HL-60 (cell line): Measurements from ENCODE around the gene KCNA3.
A peak's percentile ranks its signal among the peaks of the same experiment; 100 is the strongest.

Experiments
- DNase-seq, 2 experiments: peaks; one replicate each; pipeline ENCODE4 v3.0.0-alpha.2; 2010 to 2020; ENCODE audit warnings: low read depth in 1 of 2, low spot score in 1 of 2
- H3K27ac ChIP-seq: fragments of 250-450 bp; sonication (Bioruptor Pico); replicated peaks from 2 replicates; pipeline ENCODE4 v1.5.1; 2020; ENCODE audit warnings: mild to moderate bottlenecking, moderate library complexity
- H3K27me3 ChIP-seq: fragments of 250-450 bp; sonication (Bioruptor Pico); 2 replicates; pipeline ENCODE4 v1.5.1; 2021; ENCODE audit warnings: mild to moderate bottlenecking, moderate library complexity; ENCODE audit not compliant: insufficient read depth, poor library complexity, severe bottlenecking
- H3K4me3 ChIP-seq: replicated peaks from 2 replicates; pipeline ENCODE4 v1.5.1; 2011; ENCODE audit warnings: mild to moderate bottlenecking, control low read depth, low read length; ENCODE audit not compliant: insufficient read depth
- GABPA ChIP-seq: IDR thresholded peaks from 2 replicates; pipeline ENCODE4 v1.6.1; 2012; ENCODE audit warnings: low read depth
- POLR2AphosphoS5 ChIP-seq: IDR thresholded peaks from 2 replicates; pipeline ENCODE4 v1.6.1; 2012; ENCODE audit warnings: low read depth
- SPI1 ChIP-seq: IDR thresholded peaks from 2 replicates; pipeline ENCODE4 v1.6.1; 2012; ENCODE audit warnings: low read depth, mild to moderate bottlenecking, borderline replicate concordance
- TF ChIP-seq, protein P1 (sequence below): IDR thresholded peaks from one replicate; pipeline ENCODE4 v1.5.1; 2011; ENCODE audit warnings: low read length, control low read depth, inconsistent platforms; ENCODE audit not compliant: insufficient read depth
- TF ChIP-seq, protein P2 (sequence below): IDR thresholded peaks from 2 replicates; pipeline ENCODE4 v1.6.1; 2012; ENCODE audit warnings: low read depth; ENCODE audit not compliant: insufficient replicate concordance

KCNA3 gene

DNA sequence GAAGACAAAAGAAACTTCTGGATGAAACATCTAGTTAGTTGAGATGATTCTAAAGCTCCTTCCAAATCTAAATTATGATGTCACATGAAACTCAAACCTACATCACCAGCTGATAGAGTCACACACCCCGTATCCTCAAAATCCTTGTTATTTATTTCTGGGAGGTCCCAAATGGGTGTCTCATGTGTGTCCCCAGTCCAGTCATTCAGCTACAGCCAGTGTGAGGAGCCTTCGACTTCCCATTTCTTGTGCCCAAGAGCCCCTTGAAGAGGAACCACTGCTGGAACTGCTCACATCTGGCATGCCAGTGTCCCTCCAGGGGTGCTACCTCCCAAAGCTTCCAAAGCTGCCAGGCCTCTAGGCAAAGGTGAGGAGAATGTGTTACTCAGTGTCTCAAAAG, 32.5 kb upstream of the KCNA3 start:
- TF ChIP-seq, protein P1, sequence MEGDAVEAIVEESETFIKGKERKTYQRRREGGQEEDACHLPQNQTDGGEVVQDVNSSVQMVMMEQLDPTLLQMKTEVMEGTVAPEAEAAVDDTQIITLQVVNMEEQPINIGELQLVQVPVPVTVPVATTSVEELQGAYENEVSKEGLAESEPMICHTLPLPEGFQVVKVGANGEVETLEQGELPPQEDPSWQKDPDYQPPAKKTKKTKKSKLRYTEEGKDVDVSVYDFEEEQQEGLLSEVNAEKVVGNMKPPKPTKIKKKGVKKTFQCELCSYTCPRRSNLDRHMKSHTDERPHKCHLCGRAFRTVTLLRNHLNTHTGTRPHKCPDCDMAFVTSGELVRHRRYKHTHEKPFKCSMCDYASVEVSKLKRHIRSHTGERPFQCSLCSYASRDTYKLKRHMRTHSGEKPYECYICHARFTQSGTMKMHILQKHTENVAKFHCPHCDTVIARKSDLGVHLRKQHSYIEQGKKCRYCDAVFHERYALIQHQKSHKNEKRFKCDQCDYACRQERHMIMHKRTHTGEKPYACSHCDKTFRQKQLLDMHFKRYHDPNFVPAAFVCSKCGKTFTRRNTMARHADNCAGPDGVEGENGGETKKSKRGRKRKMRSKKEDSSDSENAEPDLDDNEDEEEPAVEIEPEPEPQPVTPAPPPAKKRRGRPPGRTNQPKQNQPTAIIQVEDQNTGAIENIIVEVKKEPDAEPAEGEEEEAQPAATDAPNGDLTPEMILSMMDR: no peak
- TF ChIP-seq SPI1 (peak; percentile 34; the same call in 1 of the 2 replicates), POLR2AphosphoS5 (no peak), GABPA (no peak)
- TF ChIP-seq, protein P2, sequence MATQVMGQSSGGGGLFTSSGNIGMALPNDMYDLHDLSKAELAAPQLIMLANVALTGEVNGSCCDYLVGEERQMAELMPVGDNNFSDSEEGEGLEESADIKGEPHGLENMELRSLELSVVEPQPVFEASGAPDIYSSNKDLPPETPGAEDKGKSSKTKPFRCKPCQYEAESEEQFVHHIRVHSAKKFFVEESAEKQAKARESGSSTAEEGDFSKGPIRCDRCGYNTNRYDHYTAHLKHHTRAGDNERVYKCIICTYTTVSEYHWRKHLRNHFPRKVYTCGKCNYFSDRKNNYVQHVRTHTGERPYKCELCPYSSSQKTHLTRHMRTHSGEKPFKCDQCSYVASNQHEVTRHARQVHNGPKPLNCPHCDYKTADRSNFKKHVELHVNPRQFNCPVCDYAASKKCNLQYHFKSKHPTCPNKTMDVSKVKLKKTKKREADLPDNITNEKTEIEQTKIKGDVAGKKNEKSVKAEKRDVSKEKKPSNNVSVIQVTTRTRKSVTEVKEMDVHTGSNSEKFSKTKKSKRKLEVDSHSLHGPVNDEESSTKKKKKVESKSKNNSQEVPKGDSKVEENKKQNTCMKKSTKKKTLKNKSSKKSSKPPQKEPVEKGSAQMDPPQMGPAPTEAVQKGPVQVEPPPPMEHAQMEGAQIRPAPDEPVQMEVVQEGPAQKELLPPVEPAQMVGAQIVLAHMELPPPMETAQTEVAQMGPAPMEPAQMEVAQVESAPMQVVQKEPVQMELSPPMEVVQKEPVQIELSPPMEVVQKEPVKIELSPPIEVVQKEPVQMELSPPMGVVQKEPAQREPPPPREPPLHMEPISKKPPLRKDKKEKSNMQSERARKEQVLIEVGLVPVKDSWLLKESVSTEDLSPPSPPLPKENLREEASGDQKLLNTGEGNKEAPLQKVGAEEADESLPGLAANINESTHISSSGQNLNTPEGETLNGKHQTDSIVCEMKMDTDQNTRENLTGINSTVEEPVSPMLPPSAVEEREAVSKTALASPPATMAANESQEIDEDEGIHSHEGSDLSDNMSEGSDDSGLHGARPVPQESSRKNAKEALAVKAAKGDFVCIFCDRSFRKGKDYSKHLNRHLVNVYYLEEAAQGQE: no peak
- no peak overlapping the region for H3K27ac ChIP-seq

DNA sequence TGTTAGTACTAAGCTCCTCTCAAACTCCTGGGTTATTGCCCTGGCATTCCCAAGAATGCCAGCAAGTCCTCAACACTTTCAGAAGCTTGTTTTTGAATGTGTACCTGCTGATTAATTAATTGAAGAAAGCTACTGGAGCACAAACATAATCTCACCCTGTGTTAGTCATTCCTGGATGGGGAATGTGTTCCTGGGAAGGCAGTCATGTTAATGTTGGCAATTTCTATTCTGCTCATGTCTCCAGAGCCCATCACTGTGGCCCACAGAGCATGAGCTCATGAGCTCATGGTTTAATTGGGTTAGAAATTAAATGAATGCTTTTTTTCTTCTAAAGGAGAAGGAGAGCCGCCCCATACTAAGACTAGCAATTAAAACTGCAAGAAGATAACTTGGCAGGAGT, 31.9 kb upstream of the KCNA3 start:
- no peak for TF ChIP-seq POLR2AphosphoS5
- no peak for TF ChIP-seq GABPA
- TF ChIP-seq, protein P2: no peak
- TF ChIP-seq SPI1: no peak
- TF ChIP-seq, protein P1: no peak
- Histone ChIP-seq H3K27ac (no peak overlapping the region), H3K27me3 (no peaks in the 10 kb centered on the region)

More for the DNA sequence above, 32.5 kb upstream of the KCNA3 start:
- DNase-seq: peak in 1 of 2 experiments; percentile 23
- H3K4me3 ChIP-seq: no peak overlapping the region
- H3K27me3 ChIP-seq: no peaks in the 10 kb centered on the region

DNA sequence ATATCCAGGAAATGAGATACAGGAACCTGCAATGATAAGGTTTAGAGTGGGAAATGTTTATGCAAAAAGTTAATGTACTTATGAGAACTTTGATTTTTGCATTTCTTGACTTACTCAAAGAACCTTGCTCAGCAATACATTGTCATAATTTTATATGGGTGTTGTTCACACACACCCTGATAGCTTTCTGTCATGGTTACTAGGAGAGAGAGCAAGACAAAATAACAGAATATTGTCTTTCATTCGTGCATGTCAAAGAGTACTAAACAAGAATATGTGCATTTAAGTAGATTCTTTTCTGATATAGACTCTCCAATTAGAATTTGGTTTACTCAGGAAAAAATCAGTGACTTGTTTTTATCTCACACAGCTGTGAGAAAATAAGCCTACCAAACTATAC, 27.5 kb upstream of the KCNA3 start:
- DNase-seq: no peak
- no peak overlapping the region for H3K27ac ChIP-seq
- no peak overlapping the region for H3K4me3 ChIP-seq
- H3K27me3 ChIP-seq: peaks cover 3% of the 10 kb centered on the region
- no peak for TF ChIP-seq SPI1

More for the DNA sequence above, 31.9 kb upstream of the KCNA3 start:
- DNase-seq: no peak
- H3K4me3 ChIP-seq: no peak overlapping the region

DNA sequence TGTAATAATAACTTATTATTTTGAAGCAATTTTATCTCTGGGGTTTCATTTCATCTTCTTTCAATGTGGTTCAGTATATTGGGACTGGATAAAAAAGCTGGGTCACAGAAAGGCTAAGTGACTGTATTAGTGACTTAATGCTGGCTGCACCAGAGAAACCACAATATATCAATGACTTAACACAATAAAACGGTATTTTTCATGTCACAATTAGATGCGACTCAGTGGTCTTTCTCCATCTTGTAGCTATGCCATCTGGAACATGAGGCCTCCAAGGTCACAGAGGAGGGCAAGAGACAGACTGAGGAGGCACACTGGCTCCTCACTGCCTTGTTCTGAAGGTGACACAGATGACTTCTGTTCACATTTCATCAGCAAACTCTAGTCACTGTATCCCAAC, 26.0 kb upstream of the KCNA3 start:
- Histone ChIP-seq H3K4me3 (no peak overlapping the region), H3K27me3 (peaks cover 3% of the 10 kb centered on the region), H3K27ac (no peak overlapping the region)
- no peak for DNase-seq
- TF ChIP-seq POLR2AphosphoS5: no peak
- TF ChIP-seq, protein P1: no peak
- no peak for TF ChIP-seq SPI1
- TF ChIP-seq, protein P2: no peak
